Stimulated activated naive B cell treated with anti-CD40 and anti-IgM and Interleukin-4, amounts not matched to agents 10 μg/mL and 1 μg/mL and 100 μg/mL, for 72 hours (primary cell): ENCODE results near the gene KLF13.
A peak's percentile ranks its signal among the peaks of the same experiment; 100 is the strongest.

ENCODE experiments used
- ATAC-seq, 2 donors: fragments of 150-1000 bp; cut with Tn5 transposase; replicated peaks; 2 replicates each; pipeline ENCODE4 v1.10.0; 2021; ENCODE audit warnings: moderate library complexity in 1 of 2
- DNase-seq: peaks from one replicate; pipeline ENCODE4 v3.0.0; 2021
- H3K27ac Mint-ChIP-seq: one replicate; pipeline ENCODE4 v1.8.0; 2022; ENCODE audit warnings: mild to moderate bottlenecking, mixed read lengths
- H3K27me3 Mint-ChIP-seq, 2 donors: one replicate each; pipeline ENCODE4 v1.8.0; 2022; ENCODE audit warnings: mixed read lengths in 2 of 2
- H3K36me3 Mint-ChIP-seq, 2 donors: one replicate each; pipeline ENCODE4 v1.8.0; 2022; ENCODE audit warnings: mixed read lengths in 2 of 2, mild to moderate bottlenecking in 1 of 2
- H3K4me1 Mint-ChIP-seq, 2 donors: one replicate each; pipeline ENCODE4 v1.8.0; 2022; ENCODE audit warnings: mixed read lengths in 2 of 2, mild to moderate bottlenecking in 1 of 2
- H3K4me3 Mint-ChIP-seq, 2 donors: one replicate each; pipeline ENCODE4 v1.8.0; 2022; ENCODE audit warnings: mild to moderate bottlenecking in 2 of 2, mixed read lengths in 2 of 2, moderate library complexity in 1 of 2
- H3K9me3 Mint-ChIP-seq, 2 donors: one replicate each; pipeline ENCODE4 v1.8.0; 2022; ENCODE audit warnings: mixed read lengths in 2 of 2, mild to moderate bottlenecking in 1 of 2

Gene KLF13

GRCh38 chr15:31393444-31394091 is 66.9 kb downstream of the KLF13 start:
- Mint-ChIP-seq H3K4me1 (peaks cover 12 to 34% of the 10 kb centered on the region in 2 donors), H3K27me3 (no peaks in the 10 kb centered on the region), H3K9me3 (no peaks in the 10 kb centered on the region), H3K27ac (peak overlapping the region; percentile 86), H3K4me3 (peak overlapping the region; percentile 90 to 93), H3K36me3 (no peaks in the 10 kb centered on the region)
- ATAC-seq, result peak in 1 of 2 donors; percentile 6
- DNase-seq, result no peak

- peak; percentile 38 for DNase-seq
- Mint-ChIP-seq H3K36me3 (no peaks in the 10 kb centered on the region), H3K9me3 (no peaks in the 10 kb centered on the region), H3K4me3 (peak overlapping the region in 1 of 2 donors; percentile 68), H3K27me3 (no peaks in the 10 kb centered on the region), H3K27ac (no peak overlapping the region), H3K4me1 (peaks cover 25 to 52% of the 10 kb centered on the region in 2 donors)
- peak; percentile 40 to 58 for ATAC-seq
Measured at GRCh38 chr15:31396881-31397560, 70.4 kb downstream of the KLF13 start.

DNA sequence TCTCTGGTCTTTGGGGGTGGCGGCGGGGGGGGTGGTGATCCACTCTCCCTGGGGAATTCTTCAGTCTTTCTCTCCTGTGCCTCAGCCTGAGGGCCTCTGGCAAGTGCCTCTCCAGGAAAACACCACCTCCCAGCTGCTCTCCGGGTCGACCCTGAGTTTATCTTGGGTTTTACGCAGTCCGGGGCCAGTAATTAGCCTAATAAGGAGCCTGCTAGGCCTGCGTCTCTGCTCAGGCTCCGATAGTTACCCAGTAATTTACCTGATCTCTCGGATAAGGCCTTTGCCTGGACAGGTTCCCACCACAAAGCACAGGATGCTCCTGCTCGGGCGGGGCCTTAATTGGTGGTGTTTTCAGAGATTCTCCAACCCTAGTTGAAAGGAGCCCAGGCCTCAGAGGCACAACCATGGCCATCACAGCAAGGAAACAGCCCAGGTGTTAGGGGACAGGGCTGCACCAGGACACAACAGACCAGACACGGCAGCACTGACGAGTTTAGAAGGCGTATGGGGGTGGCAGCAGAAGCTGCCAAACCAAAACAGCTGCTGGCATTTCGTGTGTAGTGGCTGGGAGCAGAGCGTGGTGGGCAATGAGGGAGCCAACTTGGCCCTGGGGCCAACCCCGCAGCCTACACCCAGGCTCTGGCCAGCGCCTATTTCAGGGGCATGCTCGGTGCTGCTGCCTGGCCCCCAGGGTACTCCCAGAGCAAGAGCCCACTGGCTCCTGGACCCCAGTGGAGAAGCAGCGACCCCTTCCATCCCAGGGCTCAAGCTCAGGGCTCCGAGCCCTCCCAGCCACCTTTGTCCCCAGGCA is 71.4 kb downstream of the KLF13 start:
- Mint-ChIP-seq H3K4me3 (peak overlapping the region in 1 of 2 donors; percentile 4), H3K27ac (peak overlapping the region; percentile 14), H3K36me3 (no peaks in the 10 kb centered on the region), H3K4me1 (peaks cover 26 to 45% of the 10 kb centered on the region in 2 donors), H3K9me3 (no peaks in the 10 kb centered on the region), H3K27me3 (no peaks in the 10 kb centered on the region)
- ATAC-seq (no peak), DNase-seq (no peak)

- Mint-ChIP-seq H3K9me3 (no peaks in the 10 kb centered on the region), H3K4me1 (peaks cover 25 to 44% of the 10 kb centered on the region in 2 donors), H3K4me3 (no peak overlapping the region), H3K36me3 (no peaks in the 10 kb centered on the region), H3K27me3 (no peaks in the 10 kb centered on the region), H3K27ac (no peak overlapping the region)
- DNase-seq (no peak), ATAC-seq (peak in 1 of 2 donors; percentile 12)
Measured at GRCh38 chr15:31398677-31399301, 72.2 kb downstream of the KLF13 start.

DNA sequence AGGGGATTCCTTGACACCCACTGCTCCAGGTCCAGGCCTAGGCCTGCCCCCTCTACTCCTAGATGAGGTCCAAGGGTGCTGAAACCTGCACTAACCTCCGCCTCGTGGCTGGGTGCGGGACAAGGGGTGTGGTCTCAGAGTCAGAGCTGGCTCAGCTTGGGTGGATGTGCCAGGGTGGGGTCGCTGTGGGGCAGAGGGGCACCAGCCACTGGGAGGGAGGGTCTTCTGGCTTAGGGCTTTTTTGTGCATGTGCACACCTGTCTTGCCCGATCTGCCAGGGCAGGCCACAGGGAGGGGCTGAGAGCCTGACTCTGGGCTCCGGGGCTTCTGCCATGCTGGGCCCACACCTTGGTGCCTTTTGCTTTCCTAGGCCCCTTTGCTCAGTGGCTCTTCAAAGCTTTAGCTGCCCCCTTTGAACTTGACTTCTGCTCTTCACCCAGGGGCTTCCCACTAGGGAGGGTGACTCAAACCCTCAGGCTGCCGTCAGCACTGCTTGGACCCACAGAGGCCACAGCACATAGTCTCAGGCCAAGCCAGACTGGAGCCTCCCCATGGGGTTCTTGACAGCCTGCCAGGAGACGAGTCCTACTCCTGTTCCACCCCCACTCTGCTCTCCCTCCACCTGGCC is 73.0 kb downstream of the KLF13 start:
- Mint-ChIP-seq H3K4me1 (peaks cover 28 to 46% of the 10 kb centered on the region in 2 donors), H3K9me3 (peaks cover 0 to 3% of the 10 kb centered on the region in 2 donors), H3K36me3 (peaks cover 2 to 4% of the 10 kb centered on the region in 2 donors), H3K27me3 (no peaks in the 10 kb centered on the region), H3K4me3 (no peak overlapping the region), H3K27ac (peak overlapping the region; percentile 47)
- DNase-seq (no peak), ATAC-seq (peak; percentile 47 to 65)

DNA sequence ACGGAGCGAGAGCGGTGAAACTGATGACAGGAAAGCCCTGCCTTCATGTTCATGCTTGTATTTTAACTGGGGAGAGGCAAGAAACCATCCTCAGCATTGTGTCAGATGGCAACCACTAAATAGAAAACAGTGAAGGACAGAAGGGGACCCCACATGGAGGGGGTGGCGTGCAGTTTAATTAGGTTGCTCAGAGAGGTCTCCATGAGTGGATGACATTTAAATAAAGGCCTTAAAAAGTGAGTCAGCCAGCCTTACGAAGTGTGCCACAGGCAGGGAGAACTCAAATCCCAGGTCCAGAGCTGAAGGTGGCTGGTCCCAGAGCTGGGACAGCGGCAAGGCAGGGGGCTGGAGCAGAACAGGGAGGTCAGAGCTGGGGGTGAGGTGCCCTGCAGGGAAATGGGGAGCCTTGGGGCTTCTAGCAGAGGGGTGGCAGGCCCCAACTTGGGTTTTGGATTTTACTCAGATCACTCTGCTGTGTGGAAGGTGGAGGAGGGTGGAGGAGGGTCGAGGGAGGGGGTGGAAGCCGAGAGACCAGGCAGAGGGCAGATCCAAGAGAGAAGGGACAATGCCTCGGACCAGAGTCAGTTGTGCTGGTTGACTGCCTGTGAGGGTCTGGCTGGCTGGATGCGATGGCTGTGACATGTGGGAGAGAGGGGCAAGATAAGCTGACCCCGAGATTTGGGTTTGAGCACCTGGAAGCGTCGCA is 73.7 kb downstream of the KLF13 start:
- no peaks in the 10 kb centered on the region for H3K27me3 Mint-ChIP-seq
- peaks cover 35 to 54% of the 10 kb centered on the region in 2 donors for H3K4me1 Mint-ChIP-seq
- DNase-seq (no peak), ATAC-seq (no peak)
- peaks cover 0 to 3% of the 10 kb centered on the region in 2 donors for H3K9me3 Mint-ChIP-seq
- no peak overlapping the region for H3K4me3 Mint-ChIP-seq
- peak overlapping the region; percentile 47 for H3K27ac Mint-ChIP-seq
- H3K36me3 Mint-ChIP-seq, result peaks cover 2 to 4% of the 10 kb centered on the region in 2 donors

GRCh38 chr15:31401282-31401681 is 74.6 kb downstream of the KLF13 start:
- Mint-ChIP-seq H3K9me3 (peaks cover 0 to 3% of the 10 kb centered on the region in 2 donors), H3K4me1 (peaks cover 40 to 61% of the 10 kb centered on the region in 2 donors), H3K36me3 (peaks cover 2 to 9% of the 10 kb centered on the region in 2 donors), H3K4me3 (no peak overlapping the region), H3K27me3 (no peaks in the 10 kb centered on the region), H3K27ac (peak overlapping the region; percentile 31)
- DNase-seq, result no peak
- ATAC-seq, result no peak

DNA sequence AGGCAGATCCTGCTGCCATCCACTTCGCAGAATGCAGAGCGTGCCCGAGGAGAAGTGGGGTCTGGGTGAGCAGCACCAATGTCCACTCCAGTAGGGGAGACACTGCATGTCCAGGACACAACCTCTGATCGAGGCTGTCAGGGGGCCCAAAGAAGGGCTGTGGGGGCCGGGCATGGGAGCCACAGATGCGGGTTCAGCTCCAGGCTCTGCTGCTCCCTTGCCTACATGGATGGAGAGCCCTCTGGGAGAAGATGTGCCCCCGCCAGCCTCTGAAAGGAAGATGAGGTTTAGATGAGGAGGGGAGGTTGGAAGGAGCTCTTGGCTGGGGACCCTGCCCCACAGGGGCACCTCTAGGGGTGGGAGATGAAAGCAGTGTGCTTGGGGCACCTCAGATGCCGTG is 75.4 kb downstream of the KLF13 start:
- no peak for ATAC-seq
- H3K4me3 Mint-ChIP-seq, result no peak overlapping the region
- no peaks in the 10 kb centered on the region for H3K27me3 Mint-ChIP-seq
- H3K27ac Mint-ChIP-seq, result no peak overlapping the region
- H3K36me3 Mint-ChIP-seq, result peaks cover 2 to 9% of the 10 kb centered on the region in 2 donors
- H3K9me3 Mint-ChIP-seq, result peaks cover 0 to 3% of the 10 kb centered on the region in 2 donors
- peaks cover 43 to 67% of the 10 kb centered on the region in 2 donors for H3K4me1 Mint-ChIP-seq
- DNase-seq, result no peak

DNA sequence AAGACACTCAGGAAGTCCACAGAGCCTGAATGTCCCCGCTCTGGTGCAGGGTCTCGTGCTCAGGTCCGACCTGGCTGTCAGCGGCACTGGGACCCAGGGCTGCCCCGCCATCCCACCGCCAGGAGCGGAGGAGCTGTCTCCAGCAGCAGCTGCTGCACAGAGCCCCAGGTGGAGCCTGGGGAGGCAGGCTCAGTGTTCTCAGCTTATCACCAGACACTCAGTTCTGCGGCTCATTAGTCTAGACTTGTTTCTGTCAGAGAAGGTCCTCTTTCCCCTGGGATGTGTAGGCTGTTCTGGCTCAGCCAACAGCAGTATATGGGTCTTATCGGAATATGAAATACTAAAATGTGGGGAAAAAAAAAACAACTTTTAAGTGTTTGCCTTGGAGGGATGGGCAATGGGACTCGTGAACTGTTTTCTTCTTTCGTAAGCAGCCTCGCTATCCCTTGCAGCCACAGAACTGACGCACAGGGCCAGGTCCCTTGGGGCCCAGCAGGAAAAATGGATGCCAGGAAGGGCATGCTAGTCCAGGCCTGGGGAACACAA is 75.9 kb downstream of the KLF13 start:
- Mint-ChIP-seq H3K4me3 (no peak overlapping the region), H3K27me3 (no peaks in the 10 kb centered on the region), H3K4me1 (peaks cover 46 to 68% of the 10 kb centered on the region in 2 donors), H3K9me3 (peaks cover 0 to 3% of the 10 kb centered on the region in 2 donors), H3K27ac (no peak overlapping the region), H3K36me3 (peaks cover 2 to 9% of the 10 kb centered on the region in 2 donors)
- no peak for ATAC-seq
- no peak for DNase-seq

- H3K4me3 Mint-ChIP-seq, result no peak overlapping the region
- peaks cover 2 to 9% of the 10 kb centered on the region in 2 donors for H3K36me3 Mint-ChIP-seq
- no peak overlapping the region for H3K27ac Mint-ChIP-seq
- no peaks in the 10 kb centered on the region for H3K27me3 Mint-ChIP-seq
- peaks cover 0 to 3% of the 10 kb centered on the region in 2 donors for H3K9me3 Mint-ChIP-seq
- DNase-seq (no peak), ATAC-seq (no peak)
- peaks cover 44 to 62% of the 10 kb centered on the region in 2 donors for H3K4me1 Mint-ChIP-seq
Measured at GRCh38 chr15:31403096-31403495, 76.5 kb downstream of the KLF13 start.

- Mint-ChIP-seq H3K4me3 (no peak overlapping the region), H3K9me3 (peaks cover 2 to 5% of the 10 kb centered on the region in 2 donors), H3K27me3 (no peaks in the 10 kb centered on the region), H3K36me3 (peaks cover 2 to 11% of the 10 kb centered on the region in 2 donors), H3K27ac (no peak overlapping the region), H3K4me1 (peaks cover 39 to 57% of the 10 kb centered on the region in 2 donors)
- DNase-seq (no peak), ATAC-seq (no peak)
Measured at GRCh38 chr15:31403606-31404005, 77.0 kb downstream of the KLF13 start.

DNA sequence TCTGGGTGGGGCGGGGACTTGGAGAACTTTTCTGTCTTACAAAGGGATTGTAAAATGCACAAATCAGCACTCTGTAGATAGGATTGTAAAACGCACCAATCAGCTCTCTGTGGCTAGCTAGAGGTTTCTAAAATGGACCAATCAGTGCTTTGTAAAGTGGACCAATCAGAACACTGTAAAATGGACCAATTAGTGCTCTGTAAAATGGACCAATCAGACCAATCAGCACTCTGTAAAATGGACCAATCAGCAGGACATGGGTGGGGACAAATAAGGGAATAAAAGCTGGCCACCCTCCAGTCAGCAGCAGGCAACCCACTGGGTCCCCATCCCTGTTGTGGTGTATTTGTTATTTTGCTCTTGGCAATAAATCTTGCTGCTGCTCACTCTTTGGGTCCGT is 77.7 kb downstream of the KLF13 start:
- DNase-seq (no peak), ATAC-seq (no peak)
- Mint-ChIP-seq H3K36me3 (peaks cover 5 to 16% of the 10 kb centered on the region in 2 donors), H3K27ac (peak overlapping the region; percentile 95), H3K4me1 (peaks cover 39 to 50% of the 10 kb centered on the region in 2 donors), H3K27me3 (no peaks in the 10 kb centered on the region), H3K9me3 (peaks cover 7 to 8% of the 10 kb centered on the region in 2 donors), H3K4me3 (no peak overlapping the region)
